K562 (cell line): ENCODE results near the gene HOXA1. TPM values are rescaled to one million over a fixed set of nuclear protein-coding genes. Genes with fewer than 3 reads are reported as not detected.

Source experiments
- ATAC-seq: fragments of 200-7000 bp; cut with Tn5 transposase; 3 replicates; pipeline ENCODE4 v1.9.1; 2020; ENCODE audit warnings: moderate library complexity
- BruUV-seq: library from RNA; stranded (reverse); fragments of 400-500 nt; replicated peaks from 2 replicates; lab custom pipeline; 2021; lab: Mats Ljungman, UMichigan
- CTCF ChIA-PET: fragments of 300-600 bp; formaldehyde crosslinking; extraction: SDS; loops from one replicate; lab custom pipeline; 2021; ENCODE audit warnings: low intra/inter-chr PET ratio; lab: Yijun Ruan, JAX
- POLR2A ChIA-PET: fragments of 300-600, 350-650 bp; sonication (Branson Sonifier 250); formaldehyde crosslinking; extraction: SDS; loops from one replicate; lab custom pipeline; 2021; ENCODE audit warnings: antibody characterized with exemption, inconsistent platforms; lab: Yijun Ruan, JAX
- DNase-seq, 4 experiments: peaks; one replicate each; pipeline versions ENCODE4 v3.0.0 to v3.0.0-alpha.2; 2011 to 2018; ENCODE audit warnings: low spot score in 3 of 4, mixed read lengths in 3 of 4; ENCODE audit errors: extremely low read depth in 1 of 4
- FAIRE-seq: peaks from 2 replicates; lab custom pipeline; 2011; peaks lifted over from hg19 to GRCh38; lab: Jason Lieb, UNC
- H2AFZ ChIP-seq: 2 replicates; pipeline ENCODE4 v1.6.0; 2011; ENCODE audit warnings: low read depth, low read length, control low read depth, inconsistent platforms
- H3K27ac ChIP-seq: fragments of 200-600 bp; 3 replicates; pipeline ENCODE4 v1.8.0; 2011; ENCODE audit warnings: low read depth, mild to moderate bottlenecking, control low read depth, inconsistent platforms, low read length, moderate library complexity, mixed read lengths; ENCODE audit errors: extremely low read depth
- H3K27me3 ChIP-seq, 2 experiments: fragments of 300-600 bp in 1 of 2; 2 replicates in 1 of 2; 3 replicates in 1 of 2; pipeline versions ENCODE4 v1.6.0 to v1.8.0; 2011; ENCODE audit warnings: inconsistent platforms in 2 of 2, low read length in 2 of 2, mild to moderate bottlenecking in 1 of 2, mixed read lengths in 1 of 2, moderate library complexity in 1 of 2; ENCODE audit not compliant: control insufficient read depth in 2 of 2, insufficient read depth in 2 of 2
- H3K36me3 ChIP-seq: fragments of 300-600 bp; 3 replicates; pipeline ENCODE4 v1.8.0; 2011; ENCODE audit warnings: mild to moderate bottlenecking, low read length, inconsistent platforms; ENCODE audit not compliant: control insufficient read depth, insufficient read depth
- H3K4me1 ChIP-seq, 2 experiments: fragments of 200-600 bp in 1 of 2; replicated peaks in 1 of 2; 2 replicates in 1 of 2; 3 replicates in 1 of 2; pipeline versions ENCODE4 v1.5.1 to v1.8.0; 2011; ENCODE audit warnings: inconsistent platforms in 2 of 2, low read length in 2 of 2, mild to moderate bottlenecking in 1 of 2, mixed read lengths in 1 of 2, moderate library complexity in 1 of 2; ENCODE audit not compliant: control insufficient read depth in 2 of 2, insufficient read depth in 2 of 2
- H3K4me2 ChIP-seq: 2 replicates; pipeline ENCODE4 v1.6.1; 2011; ENCODE audit warnings: low read length, control low read depth, inconsistent platforms, mixed read lengths; ENCODE audit not compliant: insufficient read depth
- H3K4me3 ChIP-seq: fragments of 200-600 bp; sonication (generic), shearing (Covaris generic); 2 replicates; pipeline ENCODE4 v1.5.1; 2016; ENCODE audit warnings: control low read depth, inconsistent platforms
- H3K79me2 ChIP-seq: fragments of 200-600 bp; 3 replicates; pipeline ENCODE4 v1.8.0; 2011; ENCODE audit warnings: low read length, inconsistent platforms; ENCODE audit not compliant: control insufficient read depth, insufficient read depth
- H3K9ac ChIP-seq, 2 experiments: 2 replicates each; pipeline versions ENCODE4 v1.6.0 to v1.6.1; 2011; ENCODE audit warnings: low read depth in 2 of 2, low read length in 2 of 2, control low read depth in 1 of 2, inconsistent platforms in 1 of 2, mild to moderate bottlenecking in 1 of 2, mixed read lengths in 1 of 2; ENCODE audit not compliant: insufficient read depth in 1 of 2
- H3K9me1 ChIP-seq: one replicate; pipeline ENCODE4 v1.6.0; 2011; ENCODE audit warnings: inconsistent platforms, mild to moderate bottlenecking, low read length, moderate library complexity; ENCODE audit not compliant: control insufficient read depth, insufficient read depth
- H3K9me3 ChIP-seq: replicated peaks from 2 replicates; pipeline ENCODE4 v1.5.1; 2011; ENCODE audit warnings: low read depth, low read length, inconsistent platforms; ENCODE audit not compliant: control insufficient read depth, insufficient read depth
- H4K20me1 ChIP-seq: replicated peaks from 2 replicates; pipeline ENCODE4 v1.6.1; 2011; ENCODE audit warnings: low read length, inconsistent platforms, mixed read lengths; ENCODE audit not compliant: control insufficient read depth, insufficient read depth
- CBX3 ChIP-seq, 2 experiments: IDR thresholded peaks; 1 replicate in 1 of 2; 2 replicates in 1 of 2; pipeline ENCODE4 v1.6.1; 2012; ENCODE audit warnings: inconsistent platforms in 2 of 2, low read length in 2 of 2, borderline replicate concordance in 1 of 2, control low read depth in 1 of 2
- CBX8 ChIP-seq: fragments of 200-600 bp; sonication (generic); IDR thresholded peaks from 2 replicates; pipeline ENCODE4 v1.6.1; 2012; ENCODE audit warnings: borderline replicate concordance, mixed run types, low read depth, mild to moderate bottlenecking, moderate library complexity, mixed read lengths, low read length, control low read depth, inconsistent platforms; ENCODE audit not compliant: poor library complexity, severe bottlenecking; ENCODE audit errors: extremely low read depth
- CREB5 ChIP-seq: fragments of 250-450 bp; sonication (Bioruptor Pico); IDR thresholded peaks from 2 replicates; pipeline ENCODE4 v1.5.0; 2020; ENCODE audit warnings: mild to moderate bottlenecking
- RBM25 ChIP-seq: fragments of 200-400 bp; formaldehyde crosslinking; IDR thresholded peaks from 2 replicates; pipeline ENCODE4 v1.6.1; 2018; ENCODE audit warnings: low read length, low read depth, moderate library complexity; ENCODE audit not compliant: severe bottlenecking
- RCOR1 ChIP-seq, 2 experiments: IDR thresholded peaks; 2 replicates each; pipeline ENCODE4 v1.6.1; 2012; ENCODE audit warnings: low read depth in 2 of 2, low read length in 2 of 2, borderline replicate concordance in 1 of 2, improper control_type of control experiment in 1 of 2
- RFX7 ChIP-seq: fragments of 250-450 bp; sonication (Bioruptor Pico); IDR thresholded peaks from 2 replicates; pipeline ENCODE4 v1.5.1; 2021; ENCODE audit warnings: mild to moderate bottlenecking
- SIRT6 ChIP-seq: IDR thresholded peaks from one replicate; pipeline ENCODE4 v1.6.1; 2012; ENCODE audit warnings: low read depth, mild to moderate bottlenecking, control low read depth, inconsistent platforms, low read length, moderate library complexity
- ZC3H8 ChIP-seq: fragments of 450-650 bp; IDR thresholded peaks from 2 replicates; pipeline ENCODE4 v1.6.1; 2017
- ZNF398 ChIP-seq: fragments of 250-450 bp; sonication (Bioruptor Pico); IDR thresholded peaks from 2 replicates; pipeline ENCODE4 v1.8.0; 2021; ENCODE audit warnings: moderate library complexity, mild to moderate bottlenecking, inconsistent platforms
- ZNF518B ChIP-seq: fragments of 250-450 bp; sonication (Bioruptor Pico); IDR thresholded peaks from 2 replicates; pipeline ENCODE4 v1.5.0; 2021; ENCODE audit warnings: mild to moderate bottlenecking, moderate library complexity
- WGBS: fragments of 100-300 bp; shearing (Covaris generic); methylation state at CpG from one replicate; pipeline ENCODE4 v1.1.6; 2016; ENCODE audit warnings: low coverage, mixed read lengths; ENCODE audit not compliant: insufficient coverage; ENCODE audit errors: missing lambda C conversion rate; 5-methylcytosine and 5-hydroxymethylcytosine counted together
- in situ Hi-C: fragments of 300-500 bp; cut with MboI; formaldehyde crosslinking; loops from 4 replicates; pipeline ENCODE4 v1.15.0; 2018; ENCODE audit warnings: inconsistent platforms, mixed read lengths
- intact Hi-C: fragments of 100-400 bp; cut with micrococcal nuclease; formaldehyde crosslinking; loops from 2 replicates; pipeline ENCODE4 v1.14.2; 2022
- polyA plus RNA-seq, 8 experiments: library from polyadenylated mRNA; depleted of rRNA in 4 of 8; stranded (reverse) in 5 of 8; unstranded in 3 of 8; fragments of >200 nt; fragmentation: Nextera tagmentation in 2 of 8; fragmentation: Illumina TruSeq in 1 of 8; extraction: Ambion mirVana in 2 of 8; extraction: Trizol in 1 of 8; gene quantifications; 2 replicates each; pipeline versions ENCODE4 v1.2.1 to v1.2.3, GENCODE V29; 2011 to 2014; ENCODE audit warnings: inconsistent platforms in 1 of 8, missing spikeins in 1 of 8
- total RNA-seq, 7 experiments: library from RNA; depleted of rRNA in 6 of 7; stranded (reverse); fragments of >200 nt in 6 of 7; fragmentation: Illumina TruSeq in 2 of 7; extraction: Trizol in 2 of 7; gene quantifications; 2 replicates each; pipeline versions ENCODE4 v1.2.1 to v1.2.3, GENCODE V29; 2011 to 2021; ENCODE audit warnings: low replicate concordance in 1 of 7

The HOXA1 gene
- total and polyA plus RNA-seq, 9 of the 15 experiments (the other 6 are each of a cell fraction or from before 2014, with no cell fraction given), result 0.03 to 0.63 (median 0.09) TPM; not detected in 4

GRCh38 chr7:27079234-27079975, 16.4 kb downstream of the HOXA1 start:
- no peaks in the 10 kb centered on the region for H3K4me1 ChIP-seq
- H4K20me1 ChIP-seq, result no peaks in the 10 kb centered on the region
- no peak for ATAC-seq
- ChIA-PET POLR2A (interaction anchor here (0.5 kb wide), 1 partner anchor 1500 kb away, joined by 3 read pairs; no protein-coding TSS in a partner anchor), CTCF (no interaction called here)
- H3K9me1 ChIP-seq, result no peaks in the 10 kb centered on the region
- H3K9ac ChIP-seq, result no peak overlapping the region
- H2AFZ ChIP-seq, result no peak overlapping the region
- no peak overlapping the region for H3K4me2 ChIP-seq
- 0% methylated on average over 1 of the region's 1 CpG for WGBS
- no peak overlapping the region for H3K27ac ChIP-seq
- intact Hi-C loops, result no loop called here
- H3K79me2 ChIP-seq, result no peaks in the 10 kb centered on the region
- no peak overlapping the region for H3K4me3 ChIP-seq
- no peaks in the 10 kb centered on the region for H3K9me3 ChIP-seq
- DNase-seq, result no peak
- no peak for FAIRE-seq
- BruUV-seq, result no TSS peak
- peaks cover 0 to 4% of the 10 kb centered on the region in 2 experiments; a peak in 1 of 5 replicates for H3K27me3 ChIP-seq
- TF ChIP-seq RBM25, result no peak
- TF ChIP-seq ZNF518B, result no peak
- TF ChIP-seq SIRT6, result no peak
- TF ChIP-seq CBX8, result no peak
- no peak for TF ChIP-seq ZC3H8
- no peak for TF ChIP-seq CBX3 (IDR thresholded peaks at IDR 0.05; ENCODE audit: borderline replicate concordance in 1 of 2, low read length in 2 of 2)
- no peak for TF ChIP-seq ZNF398
- TF ChIP-seq RFX7 (CRISPR knock-in tag), result no peak
- no peak for TF ChIP-seq CREB5 (CRISPR knock-in tag)
- TF ChIP-seq RCOR1 (IDR thresholded peaks at IDR 0.05; ENCODE audit: borderline replicate concordance in 1 of 2, low read depth in 2 of 2, low read length in 2 of 2), result no peak
- H3K36me3 ChIP-seq, result no peaks in the 10 kb centered on the region
- in situ Hi-C loops, result loop anchor here (5.0 kb wide), 1 partner anchor 48 kb away; no protein-coding TSS in a partner anchor
